Measurements from ENCODE around the gene GDAP1L1.
A peak's percentile ranks its signal among the peaks of the same experiment; 100 is the strongest.
"Not testable (repeated sequence)": the region's sequence is repeated elsewhere in the genome, so short reads cannot be mapped to it uniquely, and the experiment has no call there.

Gene GDAP1L1

DNA sequence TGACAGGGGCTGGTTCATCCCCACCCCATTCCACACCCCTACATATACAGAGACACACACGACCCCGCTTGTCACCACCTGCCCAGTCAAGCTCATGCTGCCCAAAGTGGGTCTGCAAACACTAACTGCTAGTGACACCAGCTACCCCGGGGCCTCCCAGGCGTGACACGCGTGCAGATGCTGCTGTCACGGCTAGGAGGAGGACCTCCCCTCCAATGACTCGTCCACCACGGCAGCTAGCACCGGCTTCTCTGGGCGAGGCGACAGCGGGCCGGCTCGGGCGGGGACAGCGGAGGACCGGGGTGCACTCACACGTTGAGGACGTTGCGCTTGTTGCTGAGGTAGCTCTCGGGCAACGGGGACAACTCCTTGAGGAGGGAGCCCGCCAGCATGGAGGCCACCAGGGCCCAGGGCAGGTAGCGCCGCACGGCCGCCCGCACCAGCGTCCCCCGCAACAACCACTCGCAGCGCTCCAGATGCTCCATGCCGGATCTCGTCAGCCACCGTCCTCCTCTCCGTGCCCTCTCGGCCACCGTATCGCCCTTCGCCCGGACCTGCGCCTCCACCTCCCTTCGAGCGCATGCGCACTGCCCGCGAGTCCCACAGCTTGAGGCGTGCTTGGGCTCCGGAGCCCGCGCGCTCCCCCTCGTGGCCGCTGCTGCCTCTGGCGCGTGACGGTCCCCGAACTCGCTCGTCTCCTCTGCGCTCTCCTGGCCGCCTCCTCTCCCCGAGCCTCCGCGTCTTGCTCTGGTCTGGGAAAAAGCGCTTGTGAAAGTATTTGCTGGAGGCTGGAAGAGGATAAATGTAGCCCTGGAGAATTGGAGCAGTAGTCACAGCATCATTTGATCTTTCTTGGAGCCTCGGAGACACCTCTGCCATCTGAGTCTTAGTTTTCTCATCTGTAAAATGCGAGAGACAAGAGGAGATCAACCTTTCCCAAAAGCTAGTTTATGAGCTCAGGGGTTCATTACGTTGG lies 63.8 kb downstream of the GDAP1L1 start, which contains the start of gene FITM2:
TSS of gene FITM2 (minus strand) at position 539 of the 976 bp plus-strand sequence. CDS start at position 485, 54 bp downstream.
- TF ChIP-seq, protein P1, sequence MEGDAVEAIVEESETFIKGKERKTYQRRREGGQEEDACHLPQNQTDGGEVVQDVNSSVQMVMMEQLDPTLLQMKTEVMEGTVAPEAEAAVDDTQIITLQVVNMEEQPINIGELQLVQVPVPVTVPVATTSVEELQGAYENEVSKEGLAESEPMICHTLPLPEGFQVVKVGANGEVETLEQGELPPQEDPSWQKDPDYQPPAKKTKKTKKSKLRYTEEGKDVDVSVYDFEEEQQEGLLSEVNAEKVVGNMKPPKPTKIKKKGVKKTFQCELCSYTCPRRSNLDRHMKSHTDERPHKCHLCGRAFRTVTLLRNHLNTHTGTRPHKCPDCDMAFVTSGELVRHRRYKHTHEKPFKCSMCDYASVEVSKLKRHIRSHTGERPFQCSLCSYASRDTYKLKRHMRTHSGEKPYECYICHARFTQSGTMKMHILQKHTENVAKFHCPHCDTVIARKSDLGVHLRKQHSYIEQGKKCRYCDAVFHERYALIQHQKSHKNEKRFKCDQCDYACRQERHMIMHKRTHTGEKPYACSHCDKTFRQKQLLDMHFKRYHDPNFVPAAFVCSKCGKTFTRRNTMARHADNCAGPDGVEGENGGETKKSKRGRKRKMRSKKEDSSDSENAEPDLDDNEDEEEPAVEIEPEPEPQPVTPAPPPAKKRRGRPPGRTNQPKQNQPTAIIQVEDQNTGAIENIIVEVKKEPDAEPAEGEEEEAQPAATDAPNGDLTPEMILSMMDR (IDR thresholded peaks at IDR 0.05; ENCODE audit: insufficient read depth, low read length, missing control alignments): peak; percentile 100
- ChIA-PET POLR2A (interaction anchor here (0.7 to 1.4 kb wide), 4 partner anchors 24 to 166 kb away, joined by 3 to 5 read pairs (median 4); no protein-coding TSS in a partner anchor), CTCF (interaction anchor here (0.5 to 9.0 kb wide), 45 partner anchors 9 to 299 kb away, joined by 3 to 452 read pairs (median 5); partner anchors contain the start of genes GDAP1L1 and R3HDML)
- peak within 1 kb of the TSS; percentile 94 for H3K4me3 ChIP-seq (ENCODE audit: low read depth, low read length)
- DNase-seq (ENCODE audit: low read depth, low spot score): peak; percentile 71

DNA sequence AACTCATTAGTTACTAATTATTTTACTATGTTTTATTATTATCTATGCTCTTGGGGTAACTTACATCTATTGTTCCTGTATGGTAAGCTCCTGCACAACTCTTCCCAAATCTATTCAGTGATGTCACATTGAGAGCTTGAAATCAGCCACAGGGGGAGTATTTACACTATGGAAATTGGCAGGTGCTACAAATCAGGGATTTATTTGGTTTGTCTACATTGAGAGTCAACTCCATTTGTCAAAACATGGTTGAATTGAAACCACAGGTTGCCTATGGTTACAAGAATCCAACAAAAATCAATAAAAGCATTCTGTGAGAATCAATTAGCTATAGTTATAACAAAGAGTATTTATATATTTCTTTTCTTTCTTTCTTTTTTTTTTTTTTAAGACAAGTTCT lies 67.8 kb downstream of the GDAP1L1 start:
- ChIA-PET POLR2A (interaction anchor here (0.6 kb wide), 1 partner anchor 14 kb away, joined by 4 read pairs; no protein-coding TSS in a partner anchor), CTCF (interaction anchor here (0.6 to 9.0 kb wide), 9 partner anchors 12 to 772 kb away, joined by 3 to 452 read pairs (median 3); no protein-coding TSS in a partner anchor)
- no peak for DNase-seq (ENCODE audit: low read depth, low spot score)
- no peak overlapping the region for H3K4me3 ChIP-seq (ENCODE audit: low read depth, low read length)
- TF ChIP-seq, protein P1 (IDR thresholded peaks at IDR 0.05; ENCODE audit: insufficient read depth, low read length, missing control alignments): no peak

DNA sequence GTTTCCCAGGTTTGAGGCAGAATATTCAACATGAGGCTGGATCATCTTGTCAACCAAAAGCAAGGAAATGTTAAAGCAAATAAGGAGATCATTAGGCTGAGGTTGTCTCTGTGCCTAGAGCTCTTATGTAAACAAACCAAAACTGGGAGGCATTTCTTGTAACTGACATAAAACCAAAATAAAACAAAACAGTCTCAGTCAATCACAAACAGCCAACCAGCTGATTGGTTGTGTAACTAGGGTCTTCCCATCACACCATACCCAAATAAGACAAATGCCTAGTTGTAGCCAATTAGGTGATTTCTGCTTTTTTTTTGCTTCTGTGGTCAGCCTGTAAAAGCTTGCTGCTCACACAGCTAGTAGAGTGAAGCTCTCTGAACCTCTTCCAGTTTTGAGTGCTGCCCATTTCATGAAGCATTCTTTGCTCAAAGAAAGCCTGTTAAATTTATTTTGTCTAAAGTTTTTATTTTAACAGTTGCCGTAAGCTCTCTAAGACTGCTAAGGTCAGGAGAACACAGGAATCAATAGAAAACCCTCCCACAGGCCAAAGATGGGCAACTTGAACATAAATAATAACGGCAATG lies 72.8 kb downstream of the GDAP1L1 start:
- no peak overlapping the region for H3K4me3 ChIP-seq (ENCODE audit: low read depth, low read length)
- ChIA-PET CTCF (interaction anchor here (1.2 to 5.2 kb wide), 5 partner anchors 8 to 106 kb away, joined by 3 to 50 read pairs (median 5); partner anchors contain the start of gene FITM2), POLR2A (no interaction called here)
- no peak for DNase-seq (ENCODE audit: low read depth, low spot score)
- TF ChIP-seq, protein P1 (IDR thresholded peaks at IDR 0.05; ENCODE audit: insufficient read depth, low read length, missing control alignments): no peak

DNA sequence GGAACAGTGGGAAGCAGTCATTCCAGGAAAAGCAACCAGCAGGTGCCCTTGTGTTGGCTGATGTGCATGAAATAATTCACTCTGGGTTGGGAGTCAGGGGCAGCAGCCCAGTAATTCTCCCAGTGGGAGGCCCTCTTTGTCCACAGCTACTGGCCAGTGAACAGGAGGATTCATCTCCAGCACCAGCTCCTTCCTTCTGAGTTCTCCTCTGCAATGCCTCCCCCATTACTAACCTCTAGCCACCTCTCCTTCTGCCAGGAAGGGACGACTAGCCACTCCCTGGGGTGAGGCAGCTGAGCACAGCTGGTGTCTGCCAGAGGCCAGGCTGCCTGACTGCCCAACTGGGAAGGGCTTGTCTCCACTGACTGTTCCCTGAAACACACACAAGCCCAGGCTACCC lies 77.2 kb downstream of the GDAP1L1 start:
- TF ChIP-seq, protein P1 (IDR thresholded peaks at IDR 0.05; ENCODE audit: insufficient read depth, low read length, missing control alignments): no peak
- no peak for DNase-seq (ENCODE audit: low read depth, low spot score)
- CTCF ChIA-PET: interaction anchor here (1.2 to 7.0 kb wide), 3 partner anchors 11 to 108 kb away, joined by 4 to 67 read pairs (median 16); partner anchors contain the start of gene FITM2
- POLR2A ChIA-PET: no interaction called here
- H3K4me3 ChIP-seq (ENCODE audit: low read depth, low read length): no peak overlapping the region

DNA sequence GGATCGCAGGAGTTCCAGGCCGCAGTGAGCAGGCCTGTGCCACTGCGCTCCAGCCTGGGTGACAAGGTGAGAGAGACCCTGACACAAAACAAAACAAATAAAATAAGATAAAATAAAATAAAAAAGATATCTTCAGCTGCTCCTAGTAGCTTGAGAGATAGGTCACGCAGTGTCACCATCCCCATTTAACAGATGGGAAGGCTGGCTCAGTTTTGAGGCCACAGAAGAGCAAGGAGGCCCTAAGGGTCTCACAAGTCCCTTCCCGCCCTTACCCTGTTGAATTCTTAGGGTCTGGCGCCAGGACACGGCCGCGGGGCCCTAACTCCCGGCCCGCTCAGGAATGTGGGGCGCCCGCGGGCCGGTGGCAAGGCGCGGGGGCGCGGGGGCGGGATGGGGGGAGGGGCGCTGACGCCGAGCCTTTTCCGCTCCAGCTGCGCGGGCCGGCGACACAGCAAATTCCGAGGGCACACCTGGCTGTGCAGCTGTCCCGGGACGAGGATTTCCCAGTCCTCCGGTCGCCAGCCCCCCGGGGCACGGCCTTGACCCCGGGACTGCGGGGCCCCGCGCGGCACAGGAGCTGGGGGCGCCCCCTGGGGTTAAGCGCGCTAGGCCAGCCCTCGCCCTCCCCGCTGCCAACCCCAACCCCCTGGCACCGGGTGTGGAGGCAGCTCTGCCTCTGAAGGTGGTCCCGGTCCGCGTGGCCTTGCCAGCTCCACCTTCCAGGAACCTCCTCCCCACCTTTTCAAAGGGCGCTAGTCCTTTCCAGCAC lies 79.5 kb downstream of the GDAP1L1 start:
- CTCF ChIA-PET: interaction anchor here (3.8 to 7.0 kb wide), 2 partner anchors 13 to 110 kb away, joined by 16 to 67 read pairs; partner anchors contain the start of gene FITM2

DNA sequence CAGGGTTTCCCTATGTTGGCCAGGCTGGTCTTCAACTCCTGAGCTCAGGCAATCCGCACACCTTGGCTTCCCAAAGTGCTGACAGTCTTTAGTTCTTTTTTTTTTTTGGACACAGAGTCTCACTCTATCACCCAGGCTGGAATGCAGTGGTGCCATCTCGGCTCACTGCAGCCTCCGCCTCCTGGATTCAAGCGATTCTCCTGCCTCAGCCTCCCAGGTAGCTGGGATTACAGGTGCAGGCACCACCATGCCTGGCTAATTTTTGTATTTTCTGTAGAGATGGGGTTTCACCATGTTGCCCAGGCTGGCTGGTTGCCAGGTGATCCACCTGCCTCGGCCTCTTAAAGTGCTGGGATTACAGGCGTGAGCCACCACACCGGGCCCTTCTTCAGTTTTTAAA lies 80.6 kb downstream of the GDAP1L1 start:
- CTCF ChIA-PET: interaction anchor here (1.0 to 7.0 kb wide), 4 partner anchors 14 to 111 kb away, joined by 5 to 67 read pairs (median 12); partner anchors contain the start of gene FITM2
- H3K4me3 ChIP-seq (ENCODE audit: low read depth, low read length); DNase-seq (ENCODE audit: low read depth, low spot score); POLR2A ChIA-PET: not testable (repeated sequence)

More for the DNA sequence above, 79.5 kb downstream of the GDAP1L1 start:
- TF ChIP-seq, protein P1 (IDR thresholded peaks at IDR 0.05; ENCODE audit: insufficient read depth, low read length, missing control alignments): no peak
- H3K4me3 ChIP-seq (ENCODE audit: low read depth, low read length): no peak overlapping the region
- POLR2A ChIA-PET: no interaction called here
- DNase-seq (ENCODE audit: low read depth, low spot score): no peak

All from AG04449 (cell line).